Measurements from ENCODE around the gene SRSF12. TPM values are rescaled to one million over a fixed set of nuclear protein-coding genes. Genes with fewer than 3 reads are reported as not detected.

SRSF12 gene
- total RNA-seq, 1 donor from 2014 or later = 22.2 TPM

- H3K4me3 Mint-ChIP-seq (ENCODE audit: low read depth) = no peak overlapping the region
- no peaks in the 10 kb centered on the region for H3K27me3 Mint-ChIP-seq
- TF ChIP-seq CTCF (IDR thresholded peaks at IDR 0.05; ENCODE audit: unreplicated experiment) = no peak
- peaks cover 13% of the 10 kb centered on the region for H3K36me3 Mint-ChIP-seq (ENCODE audit: insufficient read depth)
- H3K4me1 Mint-ChIP-seq (ENCODE audit: low read depth) = no peaks in the 10 kb centered on the region
- H3K9me3 Mint-ChIP-seq (ENCODE audit: low read depth) = no peaks in the 10 kb centered on the region
- no peak overlapping the region for H3K27ac Mint-ChIP-seq
- DNase-seq (ENCODE audit: low spot score, unreplicated experiment) = no peak
These were observed 17.8 kb downstream of the SRSF12 start for GRCh38 chr6:89100114-89100513.

- H3K9me3 Mint-ChIP-seq (ENCODE audit: low read depth) = no peaks in the 10 kb centered on the region
- DNase-seq (ENCODE audit: low spot score, unreplicated experiment) = no peak
- H3K27me3 Mint-ChIP-seq = no peaks in the 10 kb centered on the region
- H3K27ac Mint-ChIP-seq = no peak overlapping the region
- H3K36me3 Mint-ChIP-seq (ENCODE audit: insufficient read depth) = peaks cover 11% of the 10 kb centered on the region
- no peak overlapping the region for H3K4me3 Mint-ChIP-seq (ENCODE audit: low read depth)
- no peak for TF ChIP-seq CTCF (IDR thresholded peaks at IDR 0.05; ENCODE audit: unreplicated experiment)
- H3K4me1 Mint-ChIP-seq (ENCODE audit: low read depth) = peaks cover 2% of the 10 kb centered on the region
These were observed 19.4 kb downstream of the SRSF12 start for GRCh38 chr6:89098461-89098860.

- H3K9me3 Mint-ChIP-seq (ENCODE audit: low read depth) = no peaks in the 10 kb centered on the region
These were observed 30.0 kb downstream of the SRSF12 start for GRCh38 chr6:89087881-89088280.

GRCh38 chr6:89085409-89086205 is 32.3 kb downstream of the SRSF12 start:
- TF ChIP-seq CTCF (IDR thresholded peaks at IDR 0.05; ENCODE audit: unreplicated experiment) = no peak
- Mint-ChIP-seq H3K9me3 (ENCODE audit: low read depth) (no peaks in the 10 kb centered on the region), H3K4me1 (ENCODE audit: low read depth) (peaks cover 23% of the 10 kb centered on the region), H3K27ac (peak overlapping the region; percentile 45), H3K27me3 (no peaks in the 10 kb centered on the region), H3K36me3 (ENCODE audit: insufficient read depth) (peaks cover 22% of the 10 kb centered on the region), H3K4me3 (ENCODE audit: low read depth) (no peak overlapping the region)
- no peak for DNase-seq (ENCODE audit: low spot score, unreplicated experiment)

More at GRCh38 chr6:89087881-89088280, 30.0 kb downstream of the SRSF12 start:
- no peak overlapping the region for H3K4me3 Mint-ChIP-seq (ENCODE audit: low read depth)
- H3K36me3 Mint-ChIP-seq (ENCODE audit: insufficient read depth) = peaks cover 18% of the 10 kb centered on the region
- H3K27ac Mint-ChIP-seq = no peak overlapping the region
- H3K4me1 Mint-ChIP-seq (ENCODE audit: low read depth) = peaks cover 22% of the 10 kb centered on the region
- DNase-seq (ENCODE audit: low spot score, unreplicated experiment) = no peak
- H3K27me3 Mint-ChIP-seq = no peaks in the 10 kb centered on the region
- TF ChIP-seq CTCF (IDR thresholded peaks at IDR 0.05; ENCODE audit: unreplicated experiment) = no peak

GRCh38 chr6:89084954-89085353 is 32.9 kb downstream of the SRSF12 start:
- Mint-ChIP-seq H3K27ac (peak overlapping the region; percentile 45), H3K27me3 (no peaks in the 10 kb centered on the region), H3K4me3 (ENCODE audit: low read depth) (peak overlapping the region; percentile 51), H3K4me1 (ENCODE audit: low read depth) (peaks cover 21% of the 10 kb centered on the region), H3K36me3 (ENCODE audit: insufficient read depth) (peaks cover 22% of the 10 kb centered on the region), H3K9me3 (ENCODE audit: low read depth) (no peaks in the 10 kb centered on the region)
- no peak for TF ChIP-seq CTCF (IDR thresholded peaks at IDR 0.05; ENCODE audit: unreplicated experiment)
- DNase-seq (ENCODE audit: low spot score, unreplicated experiment) = no peak

All from progenitor cell of endocrine pancreas (in vitro differentiated cells).